Vagina (tissue), 2 donors: ENCODE measurements around the gene TTC34. TPM values are rescaled to one million over a fixed set of nuclear protein-coding genes. Genes with fewer than 3 reads are reported as not detected.

ENCODE experiments used
- DNase-seq, 2 donors: peaks; one replicate each; pipeline ENCODE4 v3.0.0-alpha.2; 2017; ENCODE audit errors: extremely low spot score in 2 of 2
- H3K27ac ChIP-seq: fragments of 200-600 bp; sonication (generic); one replicate; pipeline ENCODE4 v1.5.1; 2019
- H3K27me3 ChIP-seq: fragments of 200-600 bp; sonication (generic); one replicate; pipeline ENCODE4 v1.5.1; 2019
- H3K36me3 ChIP-seq, 2 donors: fragments of 200-600 bp; sonication (generic); one replicate each; pipeline ENCODE4 v1.5.1; 2017 to 2019
- H3K4me1 ChIP-seq: fragments of 200-600 bp; sonication (generic); one replicate; pipeline ENCODE4 v1.5.1; 2019
- H3K4me3 ChIP-seq, 2 donors: fragments of 200-600 bp; sonication (generic); 1 replicate in 1 of 2; 2 replicates in 1 of 2; pipeline ENCODE4 v1.5.1; 2016 to 2019
- H3K9me3 ChIP-seq: fragments of 200-600 bp; sonication (generic); one replicate; pipeline ENCODE4 v1.5.1; 2019
- CTCF ChIP-seq, 3 experiments: fragments of 450-650 bp in 2 of 3; fragments of 200-600 bp in 1 of 3; sonication (generic) in 1 of 3; IDR thresholded peaks; one replicate each; pipeline ENCODE4 v1.5.1; 2017 to 2019; ENCODE audit warnings: antibody characterized with exemption in 3 of 3, mild to moderate bottlenecking in 2 of 3, moderate library complexity in 2 of 3
- POLR2A ChIP-seq, 2 donors: fragments of 450-650 bp; IDR thresholded peaks; one replicate each; pipeline ENCODE4 v1.6.1; 2017; ENCODE audit warnings: antibody characterized with exemption in 2 of 2, mild to moderate bottlenecking in 2 of 2, moderate library complexity in 2 of 2
- POLR2AphosphoS5 ChIP-seq, 2 donors: sonication (generic); formaldehyde crosslinking; IDR thresholded peaks; one replicate each; pipeline ENCODE4 v1.9.0; 2017; ENCODE audit warnings: antibody characterized with exemption in 2 of 2, mild to moderate bottlenecking in 2 of 2, low read depth in 1 of 2; ENCODE audit not compliant: insufficient read depth in 1 of 2
- intact Hi-C: fragments of 100-400 bp; cut with DNase I; formaldehyde crosslinking; loops from one replicate; pipeline ENCODE4 v1.15.1; 2023
- total RNA-seq: library from RNA; depleted of rRNA; stranded (reverse); fragments of >200 nt; gene quantifications from one replicate; pipeline ENCODE4 v1.2.3, GENCODE V29; 2016

TTC34 gene
- total RNA-seq, 1 donor from 2014 or later = under 0.01 TPM

- DNase-seq = no peak
- TF ChIP-seq CTCF (IDR thresholded peaks at IDR 0.05) (no peak), POLR2A (IDR thresholded peaks at IDR 0.05) (no peak), POLR2AphosphoS5 (IDR thresholded peaks at IDR 0.05; ENCODE audit: insufficient read depth in 1 of 2, low read depth in 1 of 2) (no peak)
- intact Hi-C loops = loop anchor here (5.0 kb wide), 1 partner anchor 48 kb away; no protein-coding TSS in a partner anchor
- H3K9me3 ChIP-seq = no peaks in the 10 kb centered on the region
- H3K27ac ChIP-seq = no peak overlapping the region
- peak overlapping the region; percentile 29 to 38 for H3K4me3 ChIP-seq
- H3K4me1 ChIP-seq = peaks cover 18% of the 10 kb centered on the region
- H3K27me3 ChIP-seq = no peaks in the 10 kb centered on the region
- H3K36me3 ChIP-seq = no peaks in the 10 kb centered on the region
Observed at GRCh38 chr1:2594001-2594640, 207.4 kb downstream of the TTC34 start.

GRCh38 chr1:2593251-2593878, 208.1 kb downstream of the TTC34 start:
- H3K9me3 ChIP-seq = no peaks in the 10 kb centered on the region
- H3K27ac ChIP-seq = no peak overlapping the region
- intact Hi-C loops = loop anchor here (5.0 kb wide), 1 partner anchor 49 kb away; no protein-coding TSS in a partner anchor
- peaks cover 24% of the 10 kb centered on the region for H3K4me1 ChIP-seq
- TF ChIP-seq POLR2AphosphoS5 (IDR thresholded peaks at IDR 0.05; ENCODE audit: insufficient read depth in 1 of 2, low read depth in 1 of 2) (no peak), CTCF (IDR thresholded peaks at IDR 0.05) (no peak), POLR2A (IDR thresholded peaks at IDR 0.05) (no peak)
- no peaks in the 10 kb centered on the region for H3K27me3 ChIP-seq
- H3K4me3 ChIP-seq = peak overlapping the region; percentile 29 to 38
- H3K36me3 ChIP-seq = no peaks in the 10 kb centered on the region
- no peak for DNase-seq

DNA sequence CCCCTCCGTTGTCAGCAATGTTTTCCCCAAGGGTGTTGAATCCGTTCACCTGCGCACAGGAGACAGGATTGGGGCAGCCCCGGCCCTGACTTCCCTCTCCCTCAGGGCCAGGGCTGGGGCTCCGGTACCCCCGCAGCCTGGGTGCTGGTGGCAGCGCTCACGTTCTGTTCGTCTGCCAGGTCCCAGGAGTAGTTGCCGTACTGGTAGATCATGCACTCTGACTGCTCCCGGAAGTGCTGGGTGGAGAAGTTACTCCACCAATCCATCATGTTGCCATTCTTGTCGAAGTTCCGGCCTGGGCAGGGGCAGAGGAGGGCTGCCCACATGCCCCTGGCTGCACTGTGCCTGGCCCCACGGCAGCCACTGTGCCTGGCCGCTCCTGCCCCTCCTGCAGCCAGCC, 208.8 kb downstream of the TTC34 start:
- H3K27me3 ChIP-seq = no peaks in the 10 kb centered on the region
- no peak for DNase-seq

DNA sequence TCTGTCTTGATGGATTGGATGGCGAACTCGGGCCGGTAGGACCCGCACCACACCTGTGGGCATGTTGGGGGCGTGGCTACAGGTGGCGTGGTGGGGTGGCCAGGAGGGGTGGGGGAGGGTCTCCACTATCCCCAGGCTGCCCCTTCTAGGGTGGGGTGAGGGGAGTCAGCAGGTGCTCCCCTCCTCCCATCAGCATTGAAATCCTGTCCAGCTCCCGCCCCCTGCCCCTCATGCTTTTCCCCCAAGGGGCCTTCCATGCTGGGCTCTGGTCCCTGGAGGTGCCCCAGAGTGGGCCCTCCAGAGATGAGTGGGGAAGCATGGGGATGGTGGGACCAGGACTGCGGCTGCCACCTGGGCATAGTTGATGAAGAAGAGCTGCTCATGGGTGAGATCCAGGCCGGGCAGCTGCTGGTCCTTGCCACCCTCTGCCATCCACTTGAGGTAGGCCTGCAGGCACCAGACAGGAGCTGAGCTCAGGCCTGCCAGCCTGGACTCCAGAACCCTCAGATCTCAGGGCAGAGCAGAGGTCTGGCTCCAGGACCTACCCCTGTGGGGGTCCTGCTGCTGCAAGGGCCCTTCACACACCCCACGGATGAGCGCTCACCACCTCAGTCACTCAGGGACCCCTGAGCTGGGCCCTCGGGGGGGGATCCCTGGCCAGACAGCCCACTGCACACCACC, 209.8 kb downstream of the TTC34 start:
- Histone ChIP-seq H3K27me3 (no peaks in the 10 kb centered on the region), H3K27ac (no peak overlapping the region), H3K9me3 (no peaks in the 10 kb centered on the region), H3K4me1 (peaks cover 37% of the 10 kb centered on the region), H3K4me3 (no peak overlapping the region), H3K36me3 (no peaks in the 10 kb centered on the region)
- no peak for DNase-seq
- TF ChIP-seq CTCF (IDR thresholded peaks at IDR 0.05) = no peak
- no peak for TF ChIP-seq POLR2A (IDR thresholded peaks at IDR 0.05)
- no peak for TF ChIP-seq POLR2AphosphoS5 (IDR thresholded peaks at IDR 0.05; ENCODE audit: insufficient read depth in 1 of 2, low read depth in 1 of 2)
- intact Hi-C loops = loop anchor here (5.0 kb wide), 1 partner anchor 51 kb away; no protein-coding TSS in a partner anchor

More for the DNA sequence above, 208.8 kb downstream of the TTC34 start:
- H3K36me3 ChIP-seq = no peaks in the 10 kb centered on the region
- TF ChIP-seq CTCF (IDR thresholded peaks at IDR 0.05) (no peak), POLR2AphosphoS5 (IDR thresholded peaks at IDR 0.05; ENCODE audit: insufficient read depth in 1 of 2, low read depth in 1 of 2) (no peak), POLR2A (IDR thresholded peaks at IDR 0.05) (no peak)
- no peaks in the 10 kb centered on the region for H3K9me3 ChIP-seq
- H3K4me3 ChIP-seq = no peak overlapping the region
- no peak overlapping the region for H3K27ac ChIP-seq
- peaks cover 31% of the 10 kb centered on the region for H3K4me1 ChIP-seq
- intact Hi-C loops = loop anchor here (5.0 kb wide), 1 partner anchor 50 kb away; no protein-coding TSS in a partner anchor
